ENCODE measurements around the gene REXO4. TPM values are rescaled to one million over a fixed set of nuclear protein-coding genes. Genes with fewer than 3 reads are reported as not detected.

Gene REXO4
- total and polyA plus RNA-seq, 2 of the 13 experiments (the other 11 are each of a cell fraction or from before 2014, with no cell fraction given): 18.5 to 30.4 TPM

DNA sequence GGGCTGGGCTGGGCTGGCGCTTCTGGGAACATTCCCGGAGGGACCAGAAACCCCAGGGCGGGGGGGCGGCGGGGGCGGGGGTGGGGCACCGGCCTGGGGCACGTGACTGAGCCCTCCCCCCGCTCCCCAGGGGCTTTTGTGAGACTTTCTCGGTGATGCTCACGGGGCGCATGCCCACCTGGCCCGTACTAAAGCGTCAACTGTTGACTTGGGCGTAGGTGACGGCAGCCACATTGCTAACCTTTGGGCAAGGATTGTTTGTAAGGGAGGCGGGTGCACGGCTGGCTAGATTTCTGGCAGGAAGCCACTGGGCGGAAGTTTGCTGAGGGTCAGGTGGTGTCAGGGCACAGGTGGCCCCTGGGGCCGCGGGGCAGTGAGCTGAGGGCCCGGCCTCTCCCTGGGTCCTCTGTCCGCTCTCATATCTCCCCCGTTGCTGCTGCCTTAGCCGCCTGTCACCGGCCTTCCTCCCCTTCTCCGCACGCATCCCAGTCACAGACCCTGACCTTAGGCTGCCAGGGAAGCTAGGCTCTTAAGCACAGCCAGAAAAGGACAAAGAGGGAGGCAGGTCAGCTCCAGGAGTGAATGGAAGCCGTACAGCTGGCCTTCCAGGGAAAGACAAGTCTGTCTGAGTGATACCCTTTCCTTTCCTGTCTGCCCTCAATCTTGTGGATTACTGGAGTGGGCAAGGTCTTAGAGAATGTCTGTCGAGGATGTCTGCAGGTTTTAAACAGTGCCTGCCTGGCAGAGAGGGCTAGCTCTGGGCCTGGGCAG lies 42.8 kb upstream of the REXO4 start (continued):
- TF ChIP-seq ZHX1 (CRISPR knock-in tag; IDR thresholded peaks at IDR 0.05; ENCODE audit: low read depth) (peak; percentile 40; the same call in 1 of the 2 replicates), BRD4 (CRISPR knock-in tag; IDR thresholded peaks at IDR 0.05) (0 out of 2 replicates have a peak, but pooled peaks have one; percentile 38), ZNF891 (CRISPR knock-in tag; IDR thresholded peaks at IDR 0.05) (peak; percentile 38; the same call in 1 of the 2 replicates), NR1H2 (CRISPR knock-in tag; IDR thresholded peaks at IDR 0.05; ENCODE audit: borderline replicate concordance, low read depth) (0 out of 2 replicates have a peak, but pooled peaks have one; percentile 56), TBL1XR1 (IDR thresholded peaks at IDR 0.05; ENCODE audit: borderline replicate concordance, low read length, partially characterized antibody) (peak; percentile 12), HNRNPL (IDR thresholded peaks at IDR 0.05; ENCODE audit: low read depth, low read length) (peak; percentile 89), ZNF530 (CRISPR knock-in tag; IDR thresholded peaks at IDR 0.05; ENCODE audit: low read depth) (no peak), RNF2 (conservative IDR thresholded peaks at IDR 0.05; ENCODE audit: low read depth) (peak; percentile 46; the same call in 1 of the 2 replicates), GMEB1 (CRISPR knock-in tag; IDR thresholded peaks at IDR 0.05; ENCODE audit: borderline replicate concordance) (peak; percentile 41; the same call in 1 of the 2 replicates), BCL6 (CRISPR knock-in tag; IDR thresholded peaks at IDR 0.05) (peak; percentile 24; the same call in 1 of the 2 replicates), ZNF576 (CRISPR knock-in tag; IDR thresholded peaks at IDR 0.05) (0 out of 2 replicates have a peak, but pooled peaks have one; percentile 24), ZMYM4 (CRISPR knock-in tag; IDR thresholded peaks at IDR 0.05) (peak; percentile 43; the same call in 1 of the 2 replicates), ASH2L (IDR thresholded peaks at IDR 0.05; ENCODE audit: insufficient read length, low read depth, low read length) (peak; percentile 35), ZNF280B (CRISPR knock-in tag; IDR thresholded peaks at IDR 0.05; ENCODE audit: borderline replicate concordance) (peak; percentile 40; the same call in 1 of the 2 replicates), RAD51 (IDR thresholded peaks at IDR 0.05; ENCODE audit: borderline replicate concordance) (peak; percentile 51; the same call in 1 of the 2 replicates)
- TF ChIP-seq, protein P1, sequence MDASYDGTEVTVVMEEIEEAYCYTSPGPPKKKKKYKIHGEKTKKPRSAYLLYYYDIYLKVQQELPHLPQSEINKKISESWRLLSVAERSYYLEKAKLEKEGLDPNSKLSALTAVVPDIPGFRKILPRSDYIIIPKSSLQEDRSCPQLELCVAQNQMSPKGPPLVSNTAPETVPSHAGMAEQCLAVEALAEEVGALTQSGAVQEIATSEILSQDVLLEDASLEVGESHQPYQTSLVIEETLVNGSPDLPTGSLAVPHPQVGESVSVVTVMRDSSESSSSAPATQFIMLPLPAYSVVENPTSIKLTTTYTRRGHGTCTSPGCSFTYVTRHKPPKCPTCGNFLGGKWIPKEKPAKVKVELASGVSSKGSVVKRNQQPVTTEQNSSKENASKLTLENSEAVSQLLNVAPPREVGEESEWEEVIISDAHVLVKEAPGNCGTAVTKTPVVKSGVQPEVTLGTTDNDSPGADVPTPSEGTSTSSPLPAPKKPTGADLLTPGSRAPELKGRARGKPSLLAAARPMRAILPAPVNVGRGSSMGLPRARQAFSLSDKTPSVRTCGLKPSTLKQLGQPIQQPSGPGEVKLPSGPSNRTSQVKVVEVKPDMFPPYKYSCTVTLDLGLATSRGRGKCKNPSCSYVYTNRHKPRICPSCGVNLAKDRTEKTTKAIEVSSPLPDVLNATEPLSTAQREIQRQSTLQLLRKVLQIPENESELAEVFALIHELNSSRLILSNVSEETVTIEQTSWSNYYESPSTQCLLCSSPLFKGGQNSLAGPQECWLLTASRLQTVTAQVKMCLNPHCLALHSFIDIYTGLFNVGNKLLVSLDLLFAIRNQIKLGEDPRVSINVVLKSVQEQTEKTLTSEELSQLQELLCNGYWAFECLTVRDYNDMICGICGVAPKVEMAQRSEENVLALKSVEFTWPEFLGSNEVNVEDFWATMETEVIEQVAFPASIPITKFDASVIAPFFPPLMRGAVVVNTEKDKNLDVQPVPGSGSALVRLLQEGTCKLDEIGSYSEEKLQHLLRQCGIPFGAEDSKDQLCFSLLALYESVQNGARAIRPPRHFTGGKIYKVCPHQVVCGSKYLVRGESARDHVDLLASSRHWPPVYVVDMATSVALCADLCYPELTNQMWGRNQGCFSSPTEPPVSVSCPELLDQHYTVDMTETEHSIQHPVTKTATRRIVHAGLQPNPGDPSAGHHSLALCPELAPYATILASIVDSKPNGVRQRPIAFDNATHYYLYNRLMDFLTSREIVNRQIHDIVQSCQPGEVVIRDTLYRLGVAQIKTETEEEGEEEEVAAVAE (CRISPR knock-in tag; IDR thresholded peaks at IDR 0.05; ENCODE audit: borderline replicate concordance): peak; percentile 34; the same call in 1 of the 2 replicates
